HepG2 (cell line): ENCODE results near the gene LCE3B. TPM values are rescaled to one million over a fixed set of nuclear protein-coding genes. Genes with fewer than 3 reads are reported as not detected.
"Not testable (repeated sequence)": the region's sequence is repeated elsewhere in the genome, so short reads cannot be mapped to it uniquely, and the experiment has no call there.

Experiments used
- ATAC-seq: fragments of 200-7000 bp; cut with Tn5 transposase; 3 replicates; pipeline ENCODE4 v1.9.1; 2020; ENCODE audit warnings: mild to moderate bottlenecking, moderate library complexity
- BruUV-seq: library from RNA; stranded (reverse); fragments of 400-500 nt; replicated peaks from 2 replicates; lab custom pipeline; 2021; lab: Mats Ljungman, UMichigan
- CTCF ChIA-PET: fragments of 300-600 bp; formaldehyde crosslinking; extraction: SDS; loops from one replicate; lab custom pipeline; 2021; ENCODE audit warnings: low total read pairs, inconsistent platforms, low intra/inter-chr PET ratio; lab: Yijun Ruan, JAX
- POLR2A ChIA-PET: fragments of 350-600 bp; sonication (Branson Sonifier 250); formaldehyde crosslinking; loops from one replicate; lab custom pipeline; 2020; ENCODE audit warnings: antibody characterized with exemption, inconsistent platforms; lab: Yijun Ruan, JAX
- DNase-seq: peaks from one replicate; pipeline ENCODE4 v3.0.0-alpha.2; 2015; ENCODE audit warnings: low spot score
- FAIRE-seq: peaks from 3 replicates; lab custom pipeline; 2011; peaks lifted over from hg19 to GRCh38; lab: Jason Lieb, UNC
- H2AFZ ChIP-seq: one replicate; pipeline ENCODE4 v1.6.1; 2011; ENCODE audit warnings: low read length, inconsistent platforms
- H3K27ac ChIP-seq: fragments of 300-600 bp; 3 replicates; pipeline ENCODE4 v1.8.0; 2011; ENCODE audit warnings: mixed run types, mild to moderate bottlenecking, mixed read lengths, low read length, inconsistent platforms; ENCODE audit not compliant: insufficient read depth; ENCODE audit errors: extremely low read length
- H3K27me3 ChIP-seq, 2 experiments: fragments of 200-600 bp in 1 of 2; 2 replicates in 1 of 2; 3 replicates in 1 of 2; pipeline versions ENCODE4 v1.6.0 to v1.8.0; 2011; ENCODE audit warnings: low read length in 2 of 2, mild to moderate bottlenecking in 2 of 2, moderate library complexity in 2 of 2, inconsistent platforms in 1 of 2; ENCODE audit not compliant: insufficient read depth in 2 of 2, control insufficient read depth in 1 of 2
- H3K36me3 ChIP-seq, 2 experiments: fragments of 200-600 bp in 1 of 2; replicated peaks in 1 of 2; 2 replicates in 1 of 2; 3 replicates in 1 of 2; pipeline versions ENCODE4 v1.5.1 to v1.8.0; 2011; ENCODE audit warnings: low read length in 2 of 2, inconsistent platforms in 1 of 2; ENCODE audit not compliant: insufficient read depth in 2 of 2, control insufficient read depth in 1 of 2
- H3K4me1 ChIP-seq: 2 replicates; pipeline ENCODE4 v1.5.1; 2012; ENCODE audit warnings: low read length, inconsistent platforms; ENCODE audit not compliant: insufficient read depth
- H3K4me2 ChIP-seq: 2 replicates; pipeline ENCODE4 v1.6.0; 2011; ENCODE audit warnings: low read depth, low read length, inconsistent platforms
- H3K4me3 ChIP-seq, 3 experiments: fragments of 200-600 bp in 1 of 3; sonication (generic), shearing (Covaris generic) in 1 of 3; replicated peaks in 1 of 3; 2 replicates each; pipeline ENCODE4 v1.5.1; 2011 to 2016; ENCODE audit warnings: low read length in 3 of 3, inconsistent platforms in 2 of 3, low read depth in 2 of 3, mild to moderate bottlenecking in 2 of 3, control low read depth in 1 of 3, mixed read lengths in 1 of 3; ENCODE audit not compliant: insufficient read depth in 1 of 3
- H3K79me2 ChIP-seq: one replicate; pipeline ENCODE4 v1.6.1; 2011; ENCODE audit warnings: low read length, inconsistent platforms; ENCODE audit not compliant: insufficient read depth
- H3K9ac ChIP-seq: 2 replicates; pipeline ENCODE4 v1.6.0; 2011; ENCODE audit warnings: mild to moderate bottlenecking, low read depth, low read length, inconsistent platforms; ENCODE audit not compliant: insufficient read depth
- H3K9me3 ChIP-seq: 2 replicates; pipeline ENCODE4 v1.5.1; 2012; ENCODE audit warnings: mild to moderate bottlenecking, low read length
- H4K20me1 ChIP-seq: 2 replicates; pipeline ENCODE4 v1.6.0; 2011; ENCODE audit warnings: inconsistent platforms, mild to moderate bottlenecking, low read length, moderate library complexity; ENCODE audit not compliant: insufficient read depth
- HMGXB3 ChIP-seq: sonication (generic); formaldehyde crosslinking; IDR thresholded peaks from 2 replicates; pipeline ENCODE4 v1.4.0; 2020; ENCODE audit warnings: missing genetic modification reagents, borderline replicate concordance
- HNRNPK ChIP-seq: fragments of 200-400 bp; formaldehyde crosslinking; IDR thresholded peaks from 2 replicates; pipeline ENCODE4 v1.6.1; 2018; ENCODE audit warnings: low read length, low read depth, moderate library complexity, mild to moderate bottlenecking; ENCODE audit not compliant: poor library complexity, severe bottlenecking
- SIN3B ChIP-seq: fragments of 150-350 bp; IDR thresholded peaks from 2 replicates; pipeline ENCODE4 v1.6.1; 2014; ENCODE audit warnings: low read length
- WGBS: methylation state at CpG from one replicate; pipeline ENCODE4 v1.1.6; 2017; ENCODE audit warnings: low lambda C conversion rate; 5-methylcytosine and 5-hydroxymethylcytosine counted together
- in situ Hi-C: cut with HindIII; loops from 2 replicates; pipeline ENCODE4 v1.10.0; 2017; ENCODE audit warnings: low pct_unique_long_range_greater_than_20kb; ENCODE audit not compliant: extremely low pct_ligation_motif_present
- intact Hi-C: fragments of 100-400 bp; cut with micrococcal nuclease; formaldehyde crosslinking; loops from one replicate; pipeline ENCODE4 v1.10.0; 2022; ENCODE audit not compliant: unreplicated experiment
- polyA plus RNA-seq, 8 experiments: library from polyadenylated mRNA; depleted of rRNA in 3 of 8; stranded (reverse) in 7 of 8; unstranded in 1 of 8; fragments of >200 nt; fragmentation: Illumina TruSeq in 4 of 8; extraction: Trizol in 4 of 8; gene quantifications; 2 replicates each; pipeline versions ENCODE4 v1.2.1 to v1.2.3, GENCODE V29; 2011 to 2016; ENCODE audit warnings: low read depth in 4 of 8, missing spikeins in 1 of 8, mixed read lengths in 1 of 8; ENCODE audit not compliant: insufficient read depth in 1 of 8
- total RNA-seq, 5 experiments: library from RNA; depleted of rRNA; stranded (reverse); fragments of >200 nt; fragmentation: Illumina TruSeq; extraction: Trizol; gene quantifications; 2 replicates each; pipeline ENCODE4 v1.2.3, GENCODE V29; 2016; ENCODE audit warnings: low read depth in 1 of 5

Gene LCE3B
- total and polyA plus RNA-seq, 2 of the 13 experiments (the other 11 are each of a cell fraction or from before 2014, with no cell fraction given), result not detected

GRCh38 chr1:152566681-152567080 is 46.9 kb upstream of the LCE3B start, which contains the start of gene LCE3E (continued):
- TF ChIP-seq HMGXB3 (CRISPR knock-in tag), result no peak

GRCh38 chr1:152577168-152577567 is 36.4 kb upstream of the LCE3B start:
- Histone ChIP-seq H3K27ac (no peak overlapping the region), H3K9ac (no peak overlapping the region), H3K9me3 (no peaks in the 10 kb centered on the region), H3K4me1 (no peaks in the 10 kb centered on the region), H3K79me2 (no peaks in the 10 kb centered on the region), H3K36me3 (no peaks in the 10 kb centered on the region), H3K27me3 (no peaks in the 10 kb centered on the region), H3K4me2 (no peak overlapping the region), H4K20me1 (no peaks in the 10 kb centered on the region), H3K4me3 (no peak overlapping the region), H2AFZ (no peak overlapping the region)
- intact Hi-C loops, result no loop called here
- 0% methylated on average over 2 of the region's 2 CpGs for WGBS
- ATAC-seq (no peak), DNase-seq (no peak), FAIRE-seq (no peak)
- no TSS peak for BruUV-seq
- TF ChIP-seq SIN3B (no peak), HNRNPK (no peak)
- ChIA-PET POLR2A (no interaction called here), CTCF (no interaction called here)
- in situ Hi-C loops, result no loop called here

GRCh38 chr1:152579526-152579925 is 34.1 kb upstream of the LCE3B start:
- POLR2A ChIA-PET, H3K4me1 ChIP-seq, H4K20me1 ChIP-seq, DNase-seq, H3K4me2 ChIP-seq, H3K4me3 ChIP-seq, H2AFZ ChIP-seq, H3K9me3 ChIP-seq, in situ Hi-C loops, H3K27me3 ChIP-seq, CTCF ChIA-PET, FAIRE-seq, intact Hi-C loops, H3K36me3 ChIP-seq, BruUV-seq, ATAC-seq, H3K27ac ChIP-seq, H3K79me2 ChIP-seq, H3K9ac ChIP-seq: not testable (repeated sequence)
- no CpG with 5 or more reads among the region's 9 CpGs for WGBS
